Activated naive CD8-positive, alpha-beta T cell treated with anti-CD3 and anti-CD28 coated beads for 36 hours (primary cell): ENCODE data around the gene TRABD2A. TPM values are rescaled to one million over a fixed set of nuclear protein-coding genes. Genes with fewer than 3 reads are reported as not detected.
"Not testable (repeated sequence)": the region's sequence is repeated elsewhere in the genome, so short reads cannot be mapped to it uniquely, and the experiment has no call there.

ENCODE experiments used
- DNase-seq: peaks from one replicate; pipeline ENCODE4 v3.0.0; 2021
- H3K27ac Mint-ChIP-seq: one replicate; pipeline ENCODE4 v1.8.0; 2022; ENCODE audit warnings: mild to moderate bottlenecking, moderate library complexity, mixed read lengths
- H3K27me3 Mint-ChIP-seq: one replicate; pipeline ENCODE4 v1.8.0; 2022; ENCODE audit warnings: mild to moderate bottlenecking, mixed read lengths
- H3K36me3 Mint-ChIP-seq: one replicate; pipeline ENCODE4 v1.8.0; 2021; ENCODE audit warnings: mild to moderate bottlenecking, mixed read lengths
- H3K4me1 Mint-ChIP-seq: one replicate; pipeline ENCODE4 v1.8.0; 2021; ENCODE audit warnings: mixed read lengths
- H3K4me3 Mint-ChIP-seq: one replicate; pipeline ENCODE4 v1.8.0; 2022; ENCODE audit warnings: mild to moderate bottlenecking, moderate library complexity, mixed read lengths
- H3K9me3 Mint-ChIP-seq: one replicate; pipeline ENCODE4 v1.8.0; 2022; ENCODE audit warnings: mixed read lengths
- total RNA-seq, 2 experiments: library from RNA; stranded (reverse); gene quantifications; one replicate each; pipeline ENCODE4 v1.2.3, GENCODE V29; 2021

The TRABD2A gene
- total RNA-seq, 2 experiments from 2014 or later = 59.2 to 61.7 TPM

GRCh38 chr2:84878896-84879583 is 1.8 kb downstream of the TRABD2A start:
- Mint-ChIP-seq H3K9me3 (peaks cover 5% of the 10 kb centered on the region), H3K36me3 (peaks cover 43% of the 10 kb centered on the region), H3K4me1 (peaks cover 66% of the 10 kb centered on the region)

GRCh38 chr2:84878459-84878858 is 2.4 kb downstream of the TRABD2A start:
- no peak for DNase-seq

More at GRCh38 chr2:84878896-84879583, 1.8 kb downstream of the TRABD2A start:
- Mint-ChIP-seq H3K4me3 (peak overlapping the region; percentile 96), H3K27me3 (no peaks in the 10 kb centered on the region), H3K27ac (peak overlapping the region; percentile 96)
- DNase-seq = no peak

GRCh38 chr2:84876369-84876768 is 4.5 kb downstream of the TRABD2A start:
- Mint-ChIP-seq H3K4me3 (peak overlapping the region; percentile 35), H3K9me3 (peaks cover 5% of the 10 kb centered on the region), H3K27me3 (no peaks in the 10 kb centered on the region), H3K4me1 (peaks cover 64% of the 10 kb centered on the region), H3K27ac (peak overlapping the region; percentile 96), H3K36me3 (peaks cover 55% of the 10 kb centered on the region)
- DNase-seq = no peak

More at GRCh38 chr2:84878459-84878858, 2.4 kb downstream of the TRABD2A start:
- no peaks in the 10 kb centered on the region for H3K27me3 Mint-ChIP-seq
- H3K4me3 Mint-ChIP-seq = peak overlapping the region; percentile 96
- peaks cover 45% of the 10 kb centered on the region for H3K36me3 Mint-ChIP-seq
- peaks cover 67% of the 10 kb centered on the region for H3K4me1 Mint-ChIP-seq
- peaks cover 5% of the 10 kb centered on the region for H3K9me3 Mint-ChIP-seq
- peak overlapping the region; percentile 96 for H3K27ac Mint-ChIP-seq

- H3K27me3 Mint-ChIP-seq, H3K9me3 Mint-ChIP-seq: not testable (repeated sequence)
- H3K4me3 Mint-ChIP-seq = peak overlapping the region; percentile 35
Observed at GRCh38 chr2:84875619-84876018, 5.3 kb downstream of the TRABD2A start.

GRCh38 chr2:84875213-84875560 is 5.7 kb downstream of the TRABD2A start:
- H3K4me3 Mint-ChIP-seq = peak overlapping the region; percentile 52
- H3K27ac Mint-ChIP-seq = peak overlapping the region; percentile 96
- peaks cover 63% of the 10 kb centered on the region for H3K36me3 Mint-ChIP-seq
- no peaks in the 10 kb centered on the region for H3K27me3 Mint-ChIP-seq
- H3K4me1 Mint-ChIP-seq = peaks cover 73% of the 10 kb centered on the region
- H3K9me3 Mint-ChIP-seq = peaks cover 5% of the 10 kb centered on the region
- DNase-seq = no peak

More at GRCh38 chr2:84875619-84876018, 5.3 kb downstream of the TRABD2A start:
- not testable (repeated sequence) for DNase-seq
- peaks cover 68% of the 10 kb centered on the region for H3K4me1 Mint-ChIP-seq
- peaks cover 60% of the 10 kb centered on the region for H3K36me3 Mint-ChIP-seq
- peak overlapping the region; percentile 96 for H3K27ac Mint-ChIP-seq

GRCh38 chr2:84874381-84875212 is 6.3 kb downstream of the TRABD2A start:
- Mint-ChIP-seq H3K27ac (peak overlapping the region; percentile 96), H3K27me3 (no peaks in the 10 kb centered on the region), H3K9me3 (peaks cover 5% of the 10 kb centered on the region), H3K4me3 (peak overlapping the region; percentile 52), H3K36me3 (peaks cover 64% of the 10 kb centered on the region), H3K4me1 (peaks cover 76% of the 10 kb centered on the region)
- no peak for DNase-seq

GRCh38 chr2:84873350-84873749 is 7.5 kb downstream of the TRABD2A start:
- H3K4me1 Mint-ChIP-seq = peaks cover 80% of the 10 kb centered on the region
- peaks cover 5% of the 10 kb centered on the region for H3K9me3 Mint-ChIP-seq
- H3K4me3 Mint-ChIP-seq = peak overlapping the region; percentile 60
- DNase-seq = no peak
- H3K27me3 Mint-ChIP-seq = no peaks in the 10 kb centered on the region
- H3K36me3 Mint-ChIP-seq = peaks cover 61% of the 10 kb centered on the region
- H3K27ac Mint-ChIP-seq = peak overlapping the region; percentile 96

GRCh38 chr2:84872691-84873090 is 8.2 kb downstream of the TRABD2A start:
- H3K27me3 Mint-ChIP-seq, H3K9me3 Mint-ChIP-seq, H3K4me3 Mint-ChIP-seq, DNase-seq: not testable (repeated sequence)
- peaks cover 63% of the 10 kb centered on the region for H3K36me3 Mint-ChIP-seq
- H3K27ac Mint-ChIP-seq = peak overlapping the region; percentile 96
- H3K4me1 Mint-ChIP-seq = peaks cover 75% of the 10 kb centered on the region

GRCh38 chr2:84870306-84870705 is 10.6 kb downstream of the TRABD2A start:
- Mint-ChIP-seq H3K9me3 (peaks cover 6% of the 10 kb centered on the region), H3K27ac (peak overlapping the region; percentile 83), H3K36me3 (peaks cover 71% of the 10 kb centered on the region), H3K27me3 (no peaks in the 10 kb centered on the region), H3K4me1 (peaks cover 74% of the 10 kb centered on the region), H3K4me3 (peak overlapping the region; percentile 20)
- no peak for DNase-seq

GRCh38 chr2:84868327-84868726 is 12.6 kb downstream of the TRABD2A start:
- not testable (repeated sequence) for H3K27ac Mint-ChIP-seq, H3K9me3 Mint-ChIP-seq, H3K27me3 Mint-ChIP-seq, DNase-seq, H3K4me3 Mint-ChIP-seq
- peaks cover 70% of the 10 kb centered on the region for H3K36me3 Mint-ChIP-seq
- peaks cover 71% of the 10 kb centered on the region for H3K4me1 Mint-ChIP-seq

- Mint-ChIP-seq H3K9me3 (peaks cover 2% of the 10 kb centered on the region), H3K27ac (peak overlapping the region; percentile 67), H3K4me3 (no peak overlapping the region), H3K36me3 (peaks cover 69% of the 10 kb centered on the region), H3K4me1 (peaks cover 78% of the 10 kb centered on the region), H3K27me3 (no peaks in the 10 kb centered on the region)
- DNase-seq = no peak
Observed at GRCh38 chr2:84866122-84866521, 14.8 kb downstream of the TRABD2A start.

- no peak for DNase-seq
- Mint-ChIP-seq H3K27me3 (no peaks in the 10 kb centered on the region), H3K9me3 (peaks cover 2% of the 10 kb centered on the region), H3K36me3 (peaks cover 68% of the 10 kb centered on the region), H3K4me3 (no peak overlapping the region), H3K4me1 (peaks cover 78% of the 10 kb centered on the region), H3K27ac (peak overlapping the region; percentile 80)
Observed at GRCh38 chr2:84865181-84865783, 15.6 kb downstream of the TRABD2A start.

GRCh38 chr2:84862006-84862405 is 18.9 kb downstream of the TRABD2A start:
- DNase-seq = no peak
- Mint-ChIP-seq H3K4me3 (peak overlapping the region; percentile 64), H3K27ac (peak overlapping the region; percentile 88), H3K9me3 (no peaks in the 10 kb centered on the region), H3K36me3 (peaks cover 76% of the 10 kb centered on the region), H3K27me3 (no peaks in the 10 kb centered on the region), H3K4me1 (peaks cover 94% of the 10 kb centered on the region)

- H3K4me3 Mint-ChIP-seq = peak overlapping the region; percentile 53
- DNase-seq = no peak
- H3K27me3 Mint-ChIP-seq = no peaks in the 10 kb centered on the region
- peaks cover 94% of the 10 kb centered on the region for H3K4me1 Mint-ChIP-seq
- H3K27ac Mint-ChIP-seq = peak overlapping the region; percentile 88
- no peaks in the 10 kb centered on the region for H3K9me3 Mint-ChIP-seq
- peaks cover 75% of the 10 kb centered on the region for H3K36me3 Mint-ChIP-seq
Observed at GRCh38 chr2:84861539-84861938, 19.3 kb downstream of the TRABD2A start.

- DNase-seq = no peak
- Mint-ChIP-seq H3K4me3 (peak overlapping the region; percentile 70), H3K36me3 (peaks cover 79% of the 10 kb centered on the region), H3K9me3 (peaks cover 5% of the 10 kb centered on the region), H3K4me1 (peaks cover 94% of the 10 kb centered on the region), H3K27ac (peak overlapping the region; percentile 87), H3K27me3 (no peaks in the 10 kb centered on the region)
Observed at GRCh38 chr2:84858937-84859336, 21.9 kb downstream of the TRABD2A start.
